ENCODE results near the gene BCOR. TPM values are rescaled to one million over a fixed set of nuclear protein-coding genes. Genes with fewer than 3 reads are reported as not detected.
A peak's percentile ranks its signal among the peaks of the same experiment; 100 is the strongest.

Gene BCOR
- total and polyA plus RNA-seq, 2 of the 13 experiments (the other 11 are each of a cell fraction or from before 2014, with no cell fraction given): 14.3 to 15.2 TPM

GRCh38 chrX:40105835-40106675 lies 8.3 kb upstream of the BCOR start (continued):
- TF ChIP-seq, protein P1, sequence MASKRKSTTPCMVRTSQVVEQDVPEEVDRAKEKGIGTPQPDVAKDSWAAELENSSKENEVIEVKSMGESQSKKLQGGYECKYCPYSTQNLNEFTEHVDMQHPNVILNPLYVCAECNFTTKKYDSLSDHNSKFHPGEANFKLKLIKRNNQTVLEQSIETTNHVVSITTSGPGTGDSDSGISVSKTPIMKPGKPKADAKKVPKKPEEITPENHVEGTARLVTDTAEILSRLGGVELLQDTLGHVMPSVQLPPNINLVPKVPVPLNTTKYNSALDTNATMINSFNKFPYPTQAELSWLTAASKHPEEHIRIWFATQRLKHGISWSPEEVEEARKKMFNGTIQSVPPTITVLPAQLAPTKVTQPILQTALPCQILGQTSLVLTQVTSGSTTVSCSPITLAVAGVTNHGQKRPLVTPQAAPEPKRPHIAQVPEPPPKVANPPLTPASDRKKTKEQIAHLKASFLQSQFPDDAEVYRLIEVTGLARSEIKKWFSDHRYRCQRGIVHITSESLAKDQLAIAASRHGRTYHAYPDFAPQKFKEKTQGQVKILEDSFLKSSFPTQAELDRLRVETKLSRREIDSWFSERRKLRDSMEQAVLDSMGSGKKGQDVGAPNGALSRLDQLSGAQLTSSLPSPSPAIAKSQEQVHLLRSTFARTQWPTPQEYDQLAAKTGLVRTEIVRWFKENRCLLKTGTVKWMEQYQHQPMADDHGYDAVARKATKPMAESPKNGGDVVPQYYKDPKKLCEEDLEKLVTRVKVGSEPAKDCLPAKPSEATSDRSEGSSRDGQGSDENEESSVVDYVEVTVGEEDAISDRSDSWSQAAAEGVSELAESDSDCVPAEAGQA (IDR thresholded peaks at IDR 0.05; ENCODE audit: low read depth): no peak
- TF ChIP-seq, protein P1 (CRISPR knock-in tag; IDR thresholded peaks at IDR 0.05; ENCODE audit: borderline replicate concordance): no peak
- no peak for TF ChIP-seq ZNF124 (CRISPR knock-in tag; IDR thresholded peaks at IDR 0.05)
- TF ChIP-seq, protein P2, sequence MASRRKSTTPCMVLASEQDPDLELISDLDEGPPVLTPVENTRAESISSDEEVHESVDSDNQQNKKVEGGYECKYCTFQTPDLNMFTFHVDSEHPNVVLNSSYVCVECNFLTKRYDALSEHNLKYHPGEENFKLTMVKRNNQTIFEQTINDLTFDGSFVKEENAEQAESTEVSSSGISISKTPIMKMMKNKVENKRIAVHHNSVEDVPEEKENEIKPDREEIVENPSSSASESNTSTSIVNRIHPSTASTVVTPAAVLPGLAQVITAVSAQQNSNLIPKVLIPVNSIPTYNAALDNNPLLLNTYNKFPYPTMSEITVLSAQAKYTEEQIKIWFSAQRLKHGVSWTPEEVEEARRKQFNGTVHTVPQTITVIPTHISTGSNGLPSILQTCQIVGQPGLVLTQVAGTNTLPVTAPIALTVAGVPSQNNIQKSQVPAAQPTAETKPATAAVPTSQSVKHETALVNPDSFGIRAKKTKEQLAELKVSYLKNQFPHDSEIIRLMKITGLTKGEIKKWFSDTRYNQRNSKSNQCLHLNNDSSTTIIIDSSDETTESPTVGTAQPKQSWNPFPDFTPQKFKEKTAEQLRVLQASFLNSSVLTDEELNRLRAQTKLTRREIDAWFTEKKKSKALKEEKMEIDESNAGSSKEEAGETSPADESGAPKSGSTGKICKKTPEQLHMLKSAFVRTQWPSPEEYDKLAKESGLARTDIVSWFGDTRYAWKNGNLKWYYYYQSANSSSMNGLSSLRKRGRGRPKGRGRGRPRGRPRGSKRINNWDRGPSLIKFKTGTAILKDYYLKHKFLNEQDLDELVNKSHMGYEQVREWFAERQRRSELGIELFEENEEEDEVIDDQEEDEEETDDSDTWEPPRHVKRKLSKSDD (CRISPR knock-in tag; IDR thresholded peaks at IDR 0.05; ENCODE audit: low read depth): no peak
- TF ChIP-seq THAP11 (CRISPR knock-in tag; IDR thresholded peaks at IDR 0.05): no peak
- TF ChIP-seq ZC3H4 (CRISPR knock-in tag; IDR thresholded peaks at IDR 0.05; ENCODE audit: borderline replicate concordance): peak; percentile 13; the same call in 1 of the 2 replicates
- TF ChIP-seq, protein P3, sequence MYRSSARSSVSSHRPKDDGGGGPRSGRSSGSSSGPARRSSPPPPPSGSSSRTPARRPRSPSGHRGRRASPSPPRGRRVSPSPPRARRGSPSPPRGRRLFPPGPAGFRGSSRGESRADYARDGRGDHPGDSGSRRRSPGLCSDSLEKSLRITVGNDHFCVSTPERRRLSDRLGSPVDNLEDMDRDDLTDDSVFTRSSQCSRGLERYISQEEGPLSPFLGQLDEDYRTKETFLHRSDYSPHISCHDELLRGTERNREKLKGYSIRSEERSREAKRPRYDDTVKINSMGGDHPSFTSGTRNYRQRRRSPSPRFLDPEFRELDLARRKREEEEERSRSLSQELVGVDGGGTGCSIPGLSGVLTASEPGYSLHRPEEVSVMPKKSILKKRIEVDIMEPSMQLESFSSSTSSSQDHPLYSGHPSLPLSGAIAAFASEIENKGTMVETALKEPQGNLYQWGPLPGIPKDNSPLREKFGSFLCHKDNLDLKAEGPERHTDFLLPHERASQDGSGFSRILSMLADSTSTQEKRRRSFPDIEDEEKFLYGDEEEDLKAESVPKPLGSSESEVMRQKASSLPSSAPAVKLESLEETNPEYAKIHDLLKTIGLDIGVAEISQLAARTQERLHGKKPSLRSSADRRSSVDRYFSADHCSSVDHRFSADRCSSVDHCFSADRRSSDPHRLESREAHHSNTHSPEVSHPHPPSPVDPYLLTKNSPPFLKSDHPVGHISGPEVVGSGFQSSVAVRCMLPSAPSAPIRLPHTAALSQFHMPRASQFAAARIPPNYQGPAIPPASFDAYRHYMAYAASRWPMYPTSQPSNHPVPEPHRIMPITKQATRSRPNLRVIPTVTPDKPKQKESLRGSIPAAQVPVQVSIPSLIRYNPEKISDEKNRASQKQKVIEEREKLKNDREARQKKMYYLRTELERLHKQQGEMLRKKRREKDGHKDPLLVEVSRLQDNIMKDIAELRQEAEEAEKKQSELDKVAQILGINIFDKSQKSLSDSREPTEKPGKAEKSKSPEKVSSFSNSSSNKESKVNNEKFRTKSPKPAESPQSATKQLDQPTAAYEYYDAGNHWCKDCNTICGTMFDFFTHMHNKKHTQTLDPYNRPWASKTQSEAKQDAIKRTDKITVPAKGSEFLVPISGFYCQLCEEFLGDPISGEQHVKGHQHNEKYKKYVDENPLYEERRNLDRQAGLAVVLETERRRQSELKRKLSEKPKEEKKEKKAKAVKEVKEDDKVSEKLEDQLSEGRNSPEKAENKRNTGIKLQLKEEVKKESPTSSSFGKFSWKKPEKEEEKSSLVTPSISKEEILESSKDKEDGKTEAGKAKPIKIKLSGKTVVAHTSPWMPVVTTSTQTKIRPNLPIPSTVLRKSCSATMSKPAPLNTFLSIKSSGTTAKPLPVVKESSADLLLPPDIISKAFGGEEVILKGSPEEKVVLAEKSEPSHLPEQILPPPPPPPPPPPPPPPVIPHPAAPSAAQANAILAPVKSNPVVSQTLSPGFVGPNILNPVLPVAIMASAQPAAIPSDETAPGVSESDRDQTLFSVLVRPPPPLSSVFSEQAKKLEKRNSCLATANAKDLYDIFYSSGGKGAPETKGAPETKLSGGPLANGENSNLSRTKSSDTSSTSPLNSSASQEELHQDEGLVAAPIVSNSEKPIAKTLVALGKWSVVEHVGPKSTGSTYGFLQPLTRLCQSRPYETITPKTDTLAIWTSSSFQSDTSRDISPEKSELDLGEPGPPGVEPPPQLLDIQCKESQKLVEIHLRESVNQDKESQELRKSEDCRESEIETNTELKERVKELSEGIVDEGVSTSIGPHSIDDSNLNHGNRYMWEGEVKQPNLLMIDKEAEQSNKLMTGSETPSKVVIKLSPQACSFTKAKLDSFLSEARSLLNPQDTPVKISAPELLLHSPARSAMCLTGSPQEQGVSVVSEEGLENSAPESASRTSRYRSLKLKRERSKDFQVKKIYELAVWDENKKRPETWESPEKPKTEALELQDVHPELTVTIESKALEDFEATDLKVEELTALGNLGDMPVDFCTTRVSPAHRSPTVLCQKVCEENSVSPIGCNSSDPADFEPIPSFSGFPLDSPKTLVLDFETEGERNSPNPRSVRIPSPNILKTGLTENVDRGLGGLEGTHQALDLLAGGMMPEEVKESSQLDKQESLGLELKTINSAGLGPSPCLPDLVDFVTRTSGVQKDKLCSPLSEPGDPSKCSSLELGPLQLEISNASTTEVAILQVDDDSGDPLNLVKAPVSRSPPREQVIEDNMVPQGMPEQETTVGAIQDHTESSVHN (CRISPR knock-in tag; IDR thresholded peaks at IDR 0.05): no peak
- TF ChIP-seq NRL (CRISPR knock-in tag; IDR thresholded peaks at IDR 0.05; ENCODE audit: borderline replicate concordance): no peak
- TF ChIP-seq MYC (CRISPR knock-in tag; IDR thresholded peaks at IDR 0.05; ENCODE audit: borderline replicate concordance): peak; percentile 46; the same call in 1 of the 2 replicates
